SK-N-SH (cell line): Measurements from ENCODE around the gene DDX24. TPM values are rescaled to one million over a fixed set of nuclear protein-coding genes. Genes with fewer than 3 reads are reported as not detected.

Experiments used
- CTCF ChIA-PET: fragments of 300-600, 350-600 bp; formaldehyde crosslinking; extraction: SDS; loops from one replicate; lab custom pipeline; 2021; lab: Yijun Ruan, JAX
- POLR2A ChIA-PET: fragments of 350-600 bp; sonication (Branson Sonifier 250); formaldehyde crosslinking; extraction: SDS; loops from one replicate; lab custom pipeline; 2020; ENCODE audit warnings: antibody characterized with exemption, inconsistent platforms; lab: Yijun Ruan, JAX
- DNase-seq: peaks from one replicate; pipeline ENCODE4 v3.0.0; 2012
- H2AFZ ChIP-seq: fragments of 200-600 bp; sonication (generic); 2 replicates; pipeline ENCODE4 v1.8.1; 2016; ENCODE audit warnings: antibody characterized with exemption, mild to moderate bottlenecking, low read depth
- H3F3A ChIP-seq: fragments of 200-600 bp; sonication (generic); replicated peaks from 2 replicates; pipeline ENCODE3; 2016; ENCODE audit warnings: antibody characterized with exemption, mild to moderate bottlenecking; ENCODE audit not compliant: insufficient read depth
- H3K27ac ChIP-seq, 2 experiments: fragments of 200-500 bp in 1 of 2; fragments of 200-600 bp in 1 of 2; sonication (Bioruptor generic) in 1 of 2; sonication (generic), shearing (Covaris generic) in 1 of 2; 2 replicates each; pipeline versions ENCODE4 v1.5.1 to v1.6.1; 2014 to 2016; ENCODE audit warnings: low read depth in 2 of 2, inconsistent platforms in 1 of 2, low read length in 1 of 2, mild to moderate bottlenecking in 1 of 2, mixed read lengths in 1 of 2
- H3K27me3 ChIP-seq: fragments of 200-600 bp; sonication (generic), shearing (Covaris generic); 2 replicates; pipeline ENCODE4 v1.6.1; 2016; ENCODE audit warnings: mixed run types; ENCODE audit not compliant: insufficient read depth
- H3K36me3 ChIP-seq, 2 experiments: fragments of 200-500 bp in 1 of 2; fragments of 200-600 bp in 1 of 2; sonication (Bioruptor generic) in 1 of 2; sonication (generic) in 1 of 2; replicated peaks in 1 of 2; 2 replicates each; pipeline versions ENCODE3 to v1.5.1; 2014 to 2016; ENCODE audit warnings: low read length in 1 of 2, mild to moderate bottlenecking in 1 of 2; ENCODE audit not compliant: insufficient read depth in 2 of 2, control insufficient read depth in 1 of 2
- H3K4me1 ChIP-seq, 2 experiments: fragments of 200-500 bp in 1 of 2; fragments of 200-600 bp in 1 of 2; sonication (Bioruptor generic) in 1 of 2; sonication (generic), shearing (Covaris generic) in 1 of 2; 2 replicates each; pipeline versions ENCODE4 v1.5.1 to v1.6.1; 2014 to 2016; ENCODE audit warnings: low read depth in 1 of 2, low read length in 1 of 2, mixed run types in 1 of 2; ENCODE audit not compliant: insufficient read depth in 2 of 2, control insufficient read depth in 1 of 2
- H3K4me2 ChIP-seq: fragments of 200-600 bp; sonication (generic), shearing (Covaris generic); 2 replicates; pipeline ENCODE4 v1.6.1; 2017; ENCODE audit warnings: mixed run types
- H3K4me3 ChIP-seq, 2 experiments: fragments of 200-500 bp in 1 of 2; fragments of 200-600 bp in 1 of 2; sonication (Bioruptor generic) in 1 of 2; sonication (generic), shearing (Covaris generic) in 1 of 2; 2 replicates each; pipeline versions ENCODE4 v1.5.1 to v1.8.1; 2014 to 2016; ENCODE audit warnings: low read depth in 2 of 2, inconsistent platforms in 1 of 2, low read length in 1 of 2, mild to moderate bottlenecking in 1 of 2, mixed read lengths in 1 of 2, moderate library complexity in 1 of 2
- H3K79me2 ChIP-seq: fragments of 200-600 bp; sonication (generic); 2 replicates; pipeline ENCODE4 v1.8.1; 2017; ENCODE audit warnings: mild to moderate bottlenecking; ENCODE audit not compliant: insufficient read depth
- H3K9ac ChIP-seq: fragments of 200-600 bp; sonication (generic); 2 replicates; pipeline ENCODE4 v1.6.1; 2017; ENCODE audit warnings: mixed run types
- H3K9me2 ChIP-seq: fragments of 200-600 bp; sonication (generic); 2 replicates; pipeline ENCODE4 v1.6.1; 2017; ENCODE audit warnings: mixed run types
- H3K9me3 ChIP-seq: fragments of 200-600 bp; sonication (generic); 2 replicates; pipeline ENCODE4 v1.6.1; 2017; ENCODE audit warnings: mixed run types, mild to moderate bottlenecking, moderate library complexity
- H4K20me1 ChIP-seq: fragments of 200-600 bp; sonication (generic); 2 replicates; pipeline ENCODE4 v1.6.1; 2017; ENCODE audit warnings: mild to moderate bottlenecking, mixed run types; ENCODE audit not compliant: insufficient read depth
- CHD2 ChIP-seq: fragments of 150-350 bp; IDR thresholded peaks from 2 replicates; pipeline ENCODE4 v1.6.1; 2018; ENCODE audit warnings: low read length; ENCODE audit not compliant: partially characterized antibody
- ELF1 ChIP-seq: IDR thresholded peaks from 2 replicates; pipeline ENCODE4 v1.4.0; 2012
- FOXM1 ChIP-seq: IDR thresholded peaks from 2 replicates; pipeline ENCODE4 v1.4.0; 2012; ENCODE audit warnings: low read depth, mild to moderate bottlenecking
- GATA2 ChIP-seq: sonication (generic); formaldehyde crosslinking; IDR thresholded peaks from 2 replicates; pipeline ENCODE4 v1.5.0; 2020; ENCODE audit warnings: mild to moderate bottlenecking, missing genetic modification reagents
- NRF1 ChIP-seq: IDR thresholded peaks from 2 replicates; pipeline ENCODE4 v1.6.1; 2012; ENCODE audit warnings: low read depth, mild to moderate bottlenecking, low read length
- RAD21 ChIP-seq: IDR thresholded peaks from 2 replicates; pipeline ENCODE4 v1.6.1; 2012; ENCODE audit warnings: mild to moderate bottlenecking, low read length
- RCOR1 ChIP-seq: fragments of 150-350 bp; IDR thresholded peaks from 2 replicates; pipeline ENCODE4 v1.6.1; 2017; ENCODE audit warnings: antibody characterized with exemption, low read length
- TAF1 ChIP-seq: IDR thresholded peaks from 2 replicates; pipeline ENCODE4 v1.6.1; 2012; ENCODE audit warnings: low read depth, mild to moderate bottlenecking, low read length, moderate library complexity, borderline replicate concordance
- TCF12 ChIP-seq: IDR thresholded peaks from 2 replicates; pipeline ENCODE4 v1.4.0; 2012
- WGBS: methylation state at CpG from one replicate; pipeline ENCODE4 v1.1.6; 2017; ENCODE audit warnings: low lambda C conversion rate; 5-methylcytosine and 5-hydroxymethylcytosine counted together
- polyA plus RNA-seq, 3 experiments: library from polyadenylated mRNA; depleted of rRNA; stranded (reverse); fragments of >200 nt; gene quantifications; 2 replicates each; pipeline ENCODE4 v1.2.3, GENCODE V29; 2012
- TF ChIP-seq, protein P1 (sequence below): fragments of 200-600 bp; sonication (generic); IDR thresholded peaks from 2 replicates; pipeline ENCODE4 v1.6.1; 2017; ENCODE audit warnings: antibody characterized with exemption, mild to moderate bottlenecking, moderate library complexity
- TF ChIP-seq, protein P2 (sequence below): IDR thresholded peaks from 2 replicates; pipeline ENCODE4 v1.4.0; 2012; ENCODE audit warnings: low read depth, borderline replicate concordance

The DDX24 gene
- polyA plus RNA-seq, 1 of the 3 experiments (the other 2 are of a cell fraction), result 108 TPM

DNA sequence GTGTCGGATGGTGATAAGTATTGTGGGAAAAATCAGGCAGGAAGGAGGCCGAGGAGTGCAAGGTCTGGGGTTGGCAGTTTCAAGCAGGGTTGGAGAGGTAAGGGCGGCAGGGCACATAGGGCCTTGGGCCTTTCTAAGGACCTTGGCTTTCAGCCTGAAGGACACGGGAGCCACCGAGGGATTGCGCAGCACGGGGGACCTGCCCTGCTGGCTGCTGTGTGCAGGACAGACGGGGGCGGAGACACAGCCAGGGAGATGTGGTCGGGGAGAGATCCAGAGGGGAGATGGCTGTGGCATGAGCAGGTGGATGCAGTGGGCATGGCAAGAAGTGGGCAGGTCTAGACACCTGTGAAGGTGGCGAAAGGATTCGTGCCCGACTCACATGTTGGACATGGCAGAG, 40.2 kb downstream of the DDX24 start:
- Histone ChIP-seq H3K36me3 (peaks cover 1 to 25% of the 10 kb centered on the region in 2 experiments), H3K4me3 (no peak overlapping the region), H3K9ac (no peak overlapping the region), H3K27ac (no peak overlapping the region), H2AFZ (no peak overlapping the region), H3K4me1 (peaks cover 0 to 10% of the 10 kb centered on the region in 2 experiments; a peak in 1 of 4 replicates), H3K27me3 (no peaks in the 10 kb centered on the region), H3K4me2 (no peak overlapping the region), H3F3A (no peaks in the 10 kb centered on the region), H3K9me3 (no peaks in the 10 kb centered on the region), H3K9me2 (no peaks in the 10 kb centered on the region), H3K79me2 (no peaks in the 10 kb centered on the region), H4K20me1 (no peaks in the 10 kb centered on the region)
- CTCF ChIA-PET, result interaction anchor here (1.3 to 10.8 kb wide), 4 partner anchors 10 to 139 kb away, joined by 3 to 132 read pairs (median 7); no protein-coding TSS in a partner anchor
- DNase-seq, result no peak
- 90% methylated on average over 13 of the region's 13 CpGs for WGBS
- TF ChIP-seq ELF1 (no peak), GATA2 (CRISPR knock-in tag) (no peak), NRF1 (no peak), TAF1 (no peak), RAD21 (no peak), RCOR1 (no peak), TCF12 (no peak), CHD2 (no peak)
- POLR2A ChIA-PET, result no interaction called here

DNA sequence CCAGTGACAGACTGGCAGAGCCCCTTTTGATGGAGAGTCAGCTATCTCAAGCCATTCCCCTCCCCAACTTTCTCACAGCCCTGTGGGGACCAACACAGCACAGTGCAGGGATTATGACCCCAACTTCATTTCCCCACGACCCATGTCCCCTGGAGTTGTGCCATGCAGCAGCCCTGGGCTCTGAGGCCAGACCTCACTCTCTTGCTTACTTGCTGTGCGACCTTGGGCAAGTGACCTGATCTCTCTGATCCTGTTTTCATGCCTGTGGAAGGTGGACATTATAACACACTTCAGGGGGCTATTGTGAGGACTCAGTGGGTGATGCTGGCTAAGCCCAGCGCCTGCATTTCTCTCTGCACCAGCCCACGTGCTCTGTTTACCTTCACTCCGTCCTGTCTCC, 40.8 kb downstream of the DDX24 start:
- Histone ChIP-seq H3K27me3 (no peaks in the 10 kb centered on the region), H4K20me1 (no peaks in the 10 kb centered on the region), H3K4me2 (no peak overlapping the region), H3F3A (no peaks in the 10 kb centered on the region), H3K4me1 (peaks cover 0 to 13% of the 10 kb centered on the region in 2 experiments; a peak in 1 of 4 replicates), H3K36me3 (peaks cover 0 to 19% of the 10 kb centered on the region in 2 experiments), H2AFZ (no peak overlapping the region), H3K9ac (no peak overlapping the region), H3K79me2 (no peaks in the 10 kb centered on the region), H3K27ac (no peak overlapping the region), H3K4me3 (no peak overlapping the region), H3K9me3 (no peaks in the 10 kb centered on the region), H3K9me2 (no peaks in the 10 kb centered on the region)
- WGBS, result 79% methylated on average over 5 of the region's 5 CpGs
- ChIA-PET POLR2A (no interaction called here), CTCF (interaction anchor here (0.8 to 10.8 kb wide), 3 partner anchors 9 to 98 kb away, joined by 4 to 132 read pairs (median 74); no protein-coding TSS in a partner anchor)
- DNase-seq, result no peak
- TF ChIP-seq, protein P1, sequence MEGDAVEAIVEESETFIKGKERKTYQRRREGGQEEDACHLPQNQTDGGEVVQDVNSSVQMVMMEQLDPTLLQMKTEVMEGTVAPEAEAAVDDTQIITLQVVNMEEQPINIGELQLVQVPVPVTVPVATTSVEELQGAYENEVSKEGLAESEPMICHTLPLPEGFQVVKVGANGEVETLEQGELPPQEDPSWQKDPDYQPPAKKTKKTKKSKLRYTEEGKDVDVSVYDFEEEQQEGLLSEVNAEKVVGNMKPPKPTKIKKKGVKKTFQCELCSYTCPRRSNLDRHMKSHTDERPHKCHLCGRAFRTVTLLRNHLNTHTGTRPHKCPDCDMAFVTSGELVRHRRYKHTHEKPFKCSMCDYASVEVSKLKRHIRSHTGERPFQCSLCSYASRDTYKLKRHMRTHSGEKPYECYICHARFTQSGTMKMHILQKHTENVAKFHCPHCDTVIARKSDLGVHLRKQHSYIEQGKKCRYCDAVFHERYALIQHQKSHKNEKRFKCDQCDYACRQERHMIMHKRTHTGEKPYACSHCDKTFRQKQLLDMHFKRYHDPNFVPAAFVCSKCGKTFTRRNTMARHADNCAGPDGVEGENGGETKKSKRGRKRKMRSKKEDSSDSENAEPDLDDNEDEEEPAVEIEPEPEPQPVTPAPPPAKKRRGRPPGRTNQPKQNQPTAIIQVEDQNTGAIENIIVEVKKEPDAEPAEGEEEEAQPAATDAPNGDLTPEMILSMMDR, result no peak
- TF ChIP-seq, protein P2, sequence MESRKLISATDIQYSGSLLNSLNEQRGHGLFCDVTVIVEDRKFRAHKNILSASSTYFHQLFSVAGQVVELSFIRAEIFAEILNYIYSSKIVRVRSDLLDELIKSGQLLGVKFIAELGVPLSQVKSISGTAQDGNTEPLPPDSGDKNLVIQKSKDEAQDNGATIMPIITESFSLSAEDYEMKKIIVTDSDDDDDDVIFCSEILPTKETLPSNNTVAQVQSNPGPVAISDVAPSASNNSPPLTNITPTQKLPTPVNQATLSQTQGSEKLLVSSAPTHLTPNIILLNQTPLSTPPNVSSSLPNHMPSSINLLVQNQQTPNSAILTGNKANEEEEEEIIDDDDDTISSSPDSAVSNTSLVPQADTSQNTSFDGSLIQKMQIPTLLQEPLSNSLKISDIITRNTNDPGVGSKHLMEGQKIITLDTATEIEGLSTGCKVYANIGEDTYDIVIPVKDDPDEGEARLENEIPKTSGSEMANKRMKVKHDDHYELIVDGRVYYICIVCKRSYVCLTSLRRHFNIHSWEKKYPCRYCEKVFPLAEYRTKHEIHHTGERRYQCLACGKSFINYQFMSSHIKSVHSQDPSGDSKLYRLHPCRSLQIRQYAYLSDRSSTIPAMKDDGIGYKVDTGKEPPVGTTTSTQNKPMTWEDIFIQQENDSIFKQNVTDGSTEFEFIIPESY, result no peak
- TF ChIP-seq RAD21, result no peak
- no peak for TF ChIP-seq FOXM1
